GM19239 (cell line): ENCODE measurements around the gene MOGAT2.
"Not testable (repeated sequence)": the region's sequence is repeated elsewhere in the genome, so short reads cannot be mapped to it uniquely, and the experiment has no call there.

Experiments used
- DNase-seq: peaks from one replicate; pipeline ENCODE4 v3.0.0; 2011; ENCODE audit warnings: low spot score; ENCODE audit not compliant: insufficient read length
- FAIRE-seq: peaks from 2 replicates; lab custom pipeline; 2011; peaks lifted over from hg19 to GRCh38; lab: Jason Lieb, UNC

The MOGAT2 gene

GRCh38 chr11:75748729-75749273 lies 31.2 kb downstream of the MOGAT2 start:
- FAIRE-seq, DNase-seq: not testable (repeated sequence)

GRCh38 chr11:75754933-75755332 lies 37.3 kb downstream of the MOGAT2 start:
- DNase-seq, FAIRE-seq: not testable (repeated sequence)

GRCh38 chr11:75757651-75758050 lies 40.0 kb downstream of the MOGAT2 start:
- FAIRE-seq: no peak
- DNase-seq: no peak

- FAIRE-seq (no peak), DNase-seq (no peak)
Observed at GRCh38 chr11:75759832-75760231, 42.2 kb downstream of the MOGAT2 start.

- DNase-seq: no peak
- no peak for FAIRE-seq
Observed at GRCh38 chr11:75760243-75760642, 42.6 kb downstream of the MOGAT2 start.

- DNase-seq (no peak), FAIRE-seq (no peak)
Observed at GRCh38 chr11:75760710-75761493, 43.3 kb downstream of the MOGAT2 start.

- FAIRE-seq (no peak), DNase-seq (no peak)
Observed at GRCh38 chr11:75762158-75762557, 44.5 kb downstream of the MOGAT2 start.

- FAIRE-seq (no peak), DNase-seq (no peak)
Observed at GRCh38 chr11:75762885-75763284, 45.2 kb downstream of the MOGAT2 start.

GRCh38 chr11:75763846-75764245 lies 46.2 kb downstream of the MOGAT2 start:
- no peak for DNase-seq
- FAIRE-seq: no peak

- DNase-seq: no peak
Observed at GRCh38 chr11:75765116-75765515, 47.5 kb downstream of the MOGAT2 start.

GRCh38 chr11:75766443-75767227 lies 49.0 kb downstream of the MOGAT2 start:
- FAIRE-seq (peak; percentile 81), DNase-seq (no peak)

More at GRCh38 chr11:75765116-75765515, 47.5 kb downstream of the MOGAT2 start:
- FAIRE-seq: no peak

GRCh38 chr11:75767228-75767572 lies 49.6 kb downstream of the MOGAT2 start:
- FAIRE-seq (no peak), DNase-seq (no peak)

- no peak for DNase-seq
- no peak for FAIRE-seq
Observed at GRCh38 chr11:75767793-75768111, 50.1 kb downstream of the MOGAT2 start.

- DNase-seq: peak; percentile 80
- FAIRE-seq: peak; percentile 61
Observed at GRCh38 chr11:75768112-75768908, 50.7 kb downstream of the MOGAT2 start, which contains the start of gene DGAT2. DGAT2 (plus strand) TSS chr11:75768778; CDS start chr11:75768992, 214 bp downstream.

GRCh38 chr11:75768909-75769771 lies 51.5 kb downstream of the MOGAT2 start:
- no peak for DNase-seq
- FAIRE-seq: no peak

GRCh38 chr11:75770102-75770501 lies 52.5 kb downstream of the MOGAT2 start:
- DNase-seq (no peak), FAIRE-seq (no peak)

- DNase-seq (no peak), FAIRE-seq (no peak)
Observed at GRCh38 chr11:75771646-75772410, 54.2 kb downstream of the MOGAT2 start.

- FAIRE-seq (peak; percentile 99), DNase-seq (peak; percentile 83)
Observed at GRCh38 chr11:75773595-75774353, 56.1 kb downstream of the MOGAT2 start.
